Muscle layer of colon (tissue), 2 donors: ENCODE results near the gene NTF3.
"Not testable (repeated sequence)": the region's sequence is repeated elsewhere in the genome, so short reads cannot be mapped to it uniquely, and the experiment has no call there.

Source experiments
- H3K27ac ChIP-seq: one replicate; pipeline ENCODE4 v1.7.0; 2013; ENCODE audit warnings: low read depth, mild to moderate bottlenecking, low read length, moderate library complexity
- H3K27me3 ChIP-seq, 2 donors: one replicate each; pipeline ENCODE4 v1.7.0; 2013; ENCODE audit warnings: low read length in 2 of 2, mild to moderate bottlenecking in 2 of 2; ENCODE audit not compliant: insufficient read depth in 2 of 2, control insufficient read depth in 1 of 2
- H3K36me3 ChIP-seq: one replicate; pipeline ENCODE4 v1.7.0; 2013; ENCODE audit warnings: mild to moderate bottlenecking, low read length; ENCODE audit not compliant: insufficient read depth
- H3K4me1 ChIP-seq: one replicate; pipeline ENCODE4 v1.7.0; 2013; ENCODE audit warnings: mild to moderate bottlenecking, low read length; ENCODE audit not compliant: insufficient read depth
- H3K4me3 ChIP-seq, 2 donors: one replicate each; pipeline ENCODE4 v1.7.0; 2013; ENCODE audit warnings: low read length in 2 of 2, low read depth in 1 of 2, mild to moderate bottlenecking in 1 of 2, moderate library complexity in 1 of 2
- H3K9ac ChIP-seq: one replicate; pipeline ENCODE4 v1.7.0; 2013; ENCODE audit warnings: low read length
- H3K9me3 ChIP-seq: one replicate; pipeline ENCODE4 v1.7.0; 2013; ENCODE audit warnings: mild to moderate bottlenecking, low read length
- donor health status: abdominal sarcoma.
- donor health status: Adenocarcinoma of cecum.

NTF3 gene

DNA sequence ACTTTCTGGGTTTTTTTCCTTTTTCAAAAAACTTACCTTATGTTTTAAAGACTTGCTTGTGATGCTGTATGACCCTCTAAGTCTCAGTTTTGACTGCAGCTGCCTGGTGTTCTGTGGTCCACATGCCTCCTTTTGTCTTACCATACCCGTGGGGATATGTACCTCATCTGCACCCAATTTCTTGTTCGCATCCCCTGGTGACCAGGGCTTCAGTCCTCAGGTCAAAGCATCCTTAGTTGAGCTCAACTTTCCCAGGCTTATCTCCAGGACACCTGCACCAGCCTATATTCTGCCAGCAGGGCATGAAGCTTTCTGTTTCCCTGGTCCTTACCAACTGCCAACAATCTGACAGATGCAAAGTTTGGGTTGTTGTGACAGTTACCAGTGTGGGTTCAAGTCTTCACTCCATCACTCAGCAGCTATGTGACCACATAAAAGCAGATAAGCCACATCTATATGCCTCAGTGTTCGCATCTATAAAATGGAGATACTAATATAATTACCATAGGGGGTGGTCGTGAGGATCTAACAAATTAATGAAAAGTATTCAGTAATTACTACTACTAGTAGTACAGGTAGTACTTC is 94.0 kb downstream of the NTF3 start:
- no peaks in the 10 kb centered on the region for H3K4me1 ChIP-seq
- H3K9me3 ChIP-seq, result no peaks in the 10 kb centered on the region
- H3K27me3 ChIP-seq, result no peaks in the 10 kb centered on the region
- H3K9ac ChIP-seq, result no peak overlapping the region
- no peak overlapping the region for H3K4me3 ChIP-seq
- no peak overlapping the region for H3K27ac ChIP-seq
- H3K36me3 ChIP-seq, result no peaks in the 10 kb centered on the region

DNA sequence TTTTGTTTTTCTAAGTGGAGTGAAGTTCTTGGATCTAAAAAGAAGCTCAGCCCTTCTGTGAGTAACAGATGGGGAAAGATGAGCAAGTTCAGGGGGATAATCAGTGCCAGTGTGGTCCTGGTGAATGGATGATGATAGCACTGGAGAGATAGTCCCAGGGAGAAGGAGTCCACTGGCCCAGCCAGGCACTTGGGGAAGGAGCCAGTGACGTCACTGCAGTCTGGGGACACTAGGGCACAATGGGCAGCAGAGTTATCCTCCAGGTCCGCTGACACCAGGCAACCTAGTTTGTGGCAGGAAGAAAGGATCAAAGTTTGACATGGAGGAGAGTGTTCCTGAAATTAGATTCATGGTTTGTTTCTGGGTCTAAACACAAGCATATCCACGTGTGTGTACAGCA is 101.5 kb downstream of the NTF3 start:
- Histone ChIP-seq H3K4me1 (no peaks in the 10 kb centered on the region), H3K4me3 (no peak overlapping the region), H3K36me3 (no peaks in the 10 kb centered on the region), H3K27ac (no peak overlapping the region), H3K9me3 (no peaks in the 10 kb centered on the region), H3K27me3 (no peaks in the 10 kb centered on the region), H3K9ac (no peak overlapping the region)

DNA sequence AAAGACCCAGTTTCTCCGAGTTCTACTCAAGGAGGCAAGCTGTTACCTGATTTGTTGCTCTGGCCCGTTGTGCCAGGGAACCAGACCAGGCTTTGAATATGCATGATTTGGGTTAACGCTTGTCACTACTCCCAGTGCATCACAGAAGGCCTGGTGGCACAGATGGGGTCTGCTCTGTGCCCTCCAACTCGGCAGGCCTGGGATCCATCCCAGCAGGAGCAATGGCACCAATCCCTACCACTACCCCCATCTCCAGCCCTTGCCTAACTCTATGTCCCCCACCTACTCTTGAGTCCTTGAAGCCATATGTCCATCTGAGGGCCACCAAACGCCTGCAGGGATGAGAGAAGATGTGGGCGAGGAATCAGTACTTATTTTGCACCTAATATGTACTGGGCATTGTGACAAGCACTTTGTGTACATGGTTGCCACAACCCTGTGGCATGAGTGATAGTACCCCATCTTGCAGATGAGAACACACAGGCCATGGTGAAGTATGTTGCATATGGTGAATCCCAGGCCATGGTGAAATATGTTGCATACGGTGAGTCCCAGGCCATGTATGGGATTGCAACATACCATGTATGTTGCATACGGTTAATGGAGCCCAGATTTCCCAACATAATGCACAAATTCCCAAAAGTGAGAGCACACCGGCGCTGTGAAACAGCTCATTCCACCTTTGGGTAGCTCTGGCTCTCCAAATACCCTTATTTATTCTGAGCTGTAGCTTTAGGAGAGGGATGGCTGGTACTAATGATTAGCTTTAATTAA is 102.7 kb downstream of the NTF3 start:
- no peaks in the 10 kb centered on the region for H3K9me3 ChIP-seq
- no peaks in the 10 kb centered on the region for H3K36me3 ChIP-seq

DNA sequence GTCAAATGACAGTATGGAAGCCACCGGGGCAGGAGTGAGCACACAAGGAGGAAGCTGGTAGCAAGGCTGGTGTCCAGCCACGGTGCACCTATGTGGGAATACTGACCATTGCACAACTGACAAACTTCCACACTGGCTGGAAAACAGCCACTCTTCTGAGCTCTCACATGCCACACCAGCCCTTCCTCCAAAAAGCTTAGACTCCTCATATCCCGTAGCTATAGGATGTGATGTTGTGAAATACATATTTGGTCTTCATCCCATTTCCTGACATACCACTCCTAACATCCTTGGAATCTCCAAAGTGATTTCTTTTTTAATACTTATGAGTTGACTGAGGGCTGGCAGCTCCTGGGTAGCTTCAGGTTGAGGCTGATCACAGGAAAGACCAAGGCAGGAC is 103.6 kb downstream of the NTF3 start:
- no peaks in the 10 kb centered on the region for H3K4me1 ChIP-seq
- no peaks in the 10 kb centered on the region for H3K27me3 ChIP-seq
- no peak overlapping the region for H3K27ac ChIP-seq
- no peaks in the 10 kb centered on the region for H3K36me3 ChIP-seq
- H3K9me3 ChIP-seq, result no peaks in the 10 kb centered on the region
- H3K9ac ChIP-seq, result no peak overlapping the region
- no peak overlapping the region for H3K4me3 ChIP-seq

More for the DNA sequence above, 102.7 kb downstream of the NTF3 start:
- H3K9ac ChIP-seq, result no peak overlapping the region
- H3K27me3 ChIP-seq, result no peaks in the 10 kb centered on the region
- H3K27ac ChIP-seq, result no peak overlapping the region
- no peak overlapping the region for H3K4me3 ChIP-seq
- no peaks in the 10 kb centered on the region for H3K4me1 ChIP-seq

DNA sequence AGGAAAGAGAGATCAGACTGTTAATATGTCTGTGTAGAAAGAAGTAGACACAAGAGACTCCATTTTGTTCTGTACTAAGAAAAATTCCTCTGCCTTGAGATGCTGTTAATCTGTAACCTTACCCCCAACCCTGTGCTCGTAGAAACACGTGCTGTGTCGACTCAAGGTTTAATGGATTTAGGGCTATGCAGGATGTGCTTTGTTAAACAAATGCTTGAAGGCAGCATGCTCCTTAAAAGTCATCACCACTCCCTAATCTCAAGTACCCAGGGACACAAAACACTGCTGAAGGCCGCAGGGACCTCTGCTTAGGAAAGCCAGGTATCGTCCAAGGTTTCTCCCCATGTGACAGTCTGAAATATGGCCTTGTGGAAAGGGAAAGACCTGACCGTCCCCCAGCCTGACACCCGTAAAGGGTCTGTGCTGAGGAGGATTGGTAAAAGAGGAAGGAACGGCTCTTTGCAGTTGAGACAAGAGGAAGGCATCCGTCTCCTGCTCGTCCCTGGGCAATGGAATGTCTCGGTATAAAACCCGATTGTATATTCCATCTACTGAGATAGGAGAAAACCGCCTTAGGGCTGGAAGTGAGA is 105.2 kb downstream of the NTF3 start:
- not testable (repeated sequence) for H3K9me3 ChIP-seq, H3K4me1 ChIP-seq, H3K27ac ChIP-seq, H3K9ac ChIP-seq, H3K36me3 ChIP-seq, H3K27me3 ChIP-seq, H3K4me3 ChIP-seq

DNA sequence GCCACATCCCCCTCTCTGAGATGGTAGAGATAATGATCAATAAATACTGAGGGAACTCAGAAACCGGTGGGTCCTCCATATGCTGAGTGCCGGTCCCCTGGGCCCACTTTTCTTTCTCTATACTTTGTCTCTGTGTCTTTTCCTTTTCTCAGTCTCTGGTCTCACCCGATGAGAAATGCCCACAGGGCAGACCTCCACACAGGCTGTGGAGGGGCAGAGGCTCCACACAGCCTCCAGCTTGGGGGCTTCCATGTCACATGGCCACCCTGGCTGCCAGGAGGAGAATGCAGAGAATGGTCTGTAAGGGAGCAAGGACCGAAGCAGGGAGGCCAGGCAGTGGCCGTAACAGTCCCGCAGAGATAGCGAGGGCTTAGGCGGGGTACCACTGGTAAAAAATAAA is 105.9 kb downstream of the NTF3 start:
- Histone ChIP-seq H3K9ac (no peak overlapping the region), H3K4me1 (no peaks in the 10 kb centered on the region), H3K4me3 (no peak overlapping the region)

More for the DNA sequence above, 105.9 kb downstream of the NTF3 start:
- Histone ChIP-seq H3K27me3 (no peaks in the 10 kb centered on the region), H3K27ac (no peak overlapping the region), H3K9me3 (no peaks in the 10 kb centered on the region), H3K36me3 (no peaks in the 10 kb centered on the region)
